GM19463 (cell line): ENCODE measurements around the gene SLC13A5.
"Not testable (repeated sequence)": the region's sequence is repeated elsewhere in the genome, so short reads cannot be mapped to it uniquely, and the experiment has no call there.

Source experiments
- ATAC-seq: cut with Tn5 transposase; IDR thresholded peaks from one replicate; pipeline ENCODE4 v1.9.1; 2021; ENCODE audit warnings: mild to moderate bottlenecking, moderate library complexity; ENCODE audit not compliant: unreplicated experiment

SLC13A5 gene

GRCh38 chr17:6666557-6666956 lies 46.6 kb downstream of the SLC13A5 start:
- no peak for ATAC-seq

GRCh38 chr17:6666077-6666521 lies 47.1 kb downstream of the SLC13A5 start:
- no peak for ATAC-seq

GRCh38 chr17:6663200-6663599 lies 50.0 kb downstream of the SLC13A5 start:
- ATAC-seq: not testable (repeated sequence)

GRCh38 chr17:6661464-6661848 lies 51.7 kb downstream of the SLC13A5 start:
- no peak for ATAC-seq

GRCh38 chr17:6660805-6661463 lies 52.2 kb downstream of the SLC13A5 start:
- ATAC-seq: peak; percentile 80

- ATAC-seq: no peak
Observed at GRCh38 chr17:6660101-6660500, 53.1 kb downstream of the SLC13A5 start.

GRCh38 chr17:6658411-6658810 lies 54.8 kb downstream of the SLC13A5 start:
- not testable (repeated sequence) for ATAC-seq

GRCh38 chr17:6657633-6658287 lies 55.4 kb downstream of the SLC13A5 start:
- ATAC-seq: no peak

- not testable (repeated sequence) for ATAC-seq
Observed at GRCh38 chr17:6656797-6657632, 56.2 kb downstream of the SLC13A5 start.

GRCh38 chr17:6655732-6656361 lies 57.3 kb downstream of the SLC13A5 start:
- ATAC-seq: not testable (repeated sequence)

GRCh38 chr17:6654841-6655731 lies 58.1 kb downstream of the SLC13A5 start:
- no peak for ATAC-seq

GRCh38 chr17:6651919-6652452 lies 61.2 kb downstream of the SLC13A5 start:
- no peak for ATAC-seq

GRCh38 chr17:6651354-6651918 lies 61.7 kb downstream of the SLC13A5 start, which contains the start of the genes C17orf100 and MED31:
Gene C17orf100 (plus strand): TSS chr17:6651762. CDS start chr17:6651914, 152 bp downstream.
Gene MED31 (minus strand): TSS chr17:6651605. CDS start chr17:6651528, 77 bp downstream.
- peak; percentile 92 for ATAC-seq

GRCh38 chr17:6648181-6648580 lies 65.0 kb downstream of the SLC13A5 start:
- no peak for ATAC-seq

GRCh38 chr17:6643451-6644125 lies 69.6 kb downstream of the SLC13A5 start:
- no peak for ATAC-seq

- ATAC-seq: no peak
Observed at GRCh38 chr17:6642592-6642991, 70.6 kb downstream of the SLC13A5 start.

- no peak for ATAC-seq
Observed at GRCh38 chr17:6641247-6641863, 71.8 kb downstream of the SLC13A5 start.

- ATAC-seq: peak; percentile 82
Observed at GRCh38 chr17:6640536-6641246, 72.5 kb downstream of the SLC13A5 start, which contains the start of the genes KIAA0753 and TXNDC17. Gene KIAA0753 (minus strand): TSS chr17:6640711. CDS start chr17:6635103, 5,608 bp downstream. Gene TXNDC17 (plus strand): TSS chr17:6641060. CDS start chr17:6641083, 23 bp downstream.
